ENCODE measurements around the gene ACADVL. TPM values are rescaled to one million over a fixed set of nuclear protein-coding genes. Genes with fewer than 3 reads are reported as not detected.

Gene ACADVL
- polyA plus RNA-seq, 1 experiment, result 217 TPM

- H3K4me3 ChIP-seq (ENCODE audit: low read depth, low read length), result no peak overlapping the region
- DNase-seq (ENCODE audit: low read depth, low spot score), result no peak
- TF ChIP-seq CTCF (IDR thresholded peaks at IDR 0.05; ENCODE audit: low read depth, low read length), result no peak
- H3K27ac ChIP-seq (ENCODE audit: low read depth, low read length), result no peak overlapping the region
- ChIA-PET POLR2A (interaction anchor here (0.7 kb wide), 1 partner anchor 17 kb away, joined by 3 read pairs; the partner anchor contains the start of gene PHF23), CTCF (no interaction called here)
- H3K27me3 ChIP-seq (ENCODE audit: control insufficient read depth, insufficient read depth, low read length), result no peaks in the 10 kb centered on the region
- H3K9me3 ChIP-seq (ENCODE audit: control insufficient read depth, insufficient read depth, low read length), result no peaks in the 10 kb centered on the region; the same call in 1 of the 2 replicates
These were observed 3.2 kb downstream of the ACADVL start for GRCh38 chr17:7222972-7223292.

- no peak for TF ChIP-seq CTCF (IDR thresholded peaks at IDR 0.05; ENCODE audit: low read depth, low read length)
- CTCF ChIA-PET, result no interaction called here
- H3K4me3 ChIP-seq (ENCODE audit: low read depth, low read length), result no peak overlapping the region
- H3K27ac ChIP-seq (ENCODE audit: low read depth, low read length), result no peak overlapping the region
- POLR2A ChIA-PET, result no interaction called here
- H3K27me3 ChIP-seq (ENCODE audit: control insufficient read depth, insufficient read depth, low read length), result no peaks in the 10 kb centered on the region
- no peak for DNase-seq (ENCODE audit: low read depth, low spot score)
- H3K9me3 ChIP-seq (ENCODE audit: control insufficient read depth, insufficient read depth, low read length), result no peaks in the 10 kb centered on the region; the same call in 1 of the 2 replicates
These were observed 3.6 kb downstream of the ACADVL start for GRCh38 chr17:7223375-7223774.

DNA sequence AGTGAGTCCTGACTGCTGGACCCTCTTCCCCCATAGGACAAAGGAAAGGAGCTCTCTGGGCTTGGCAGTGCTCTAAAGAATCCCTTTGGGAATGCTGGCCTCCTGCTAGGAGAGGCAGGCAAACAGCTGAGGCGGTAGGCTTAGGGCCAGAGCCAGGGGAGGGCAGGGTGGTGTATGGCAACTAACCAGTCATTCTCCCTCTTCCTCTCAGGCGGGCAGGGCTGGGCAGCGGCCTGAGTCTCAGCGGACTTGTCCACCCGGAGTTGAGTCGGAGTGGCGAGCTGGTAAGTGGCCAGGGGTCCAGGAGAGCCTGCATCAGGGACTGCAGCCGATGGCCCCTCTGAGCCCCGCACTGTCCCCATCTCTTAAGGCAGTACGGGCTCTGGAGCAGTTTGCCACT, 4.4 kb downstream of the ACADVL start:
- CTCF ChIA-PET, result no interaction called here
- H3K27me3 ChIP-seq (ENCODE audit: control insufficient read depth, insufficient read depth, low read length), result no peaks in the 10 kb centered on the region
- DNase-seq (ENCODE audit: low read depth, low spot score), result no peak
- no peaks in the 10 kb centered on the region; the same call in 1 of the 2 replicates for H3K9me3 ChIP-seq (ENCODE audit: control insufficient read depth, insufficient read depth, low read length)
- POLR2A ChIA-PET, result interaction anchor here (1.7 kb wide), 1 partner anchor 18 kb away, joined by 5 read pairs; the partner anchor contains the start of gene GABARAP
- no peak for TF ChIP-seq CTCF (IDR thresholded peaks at IDR 0.05; ENCODE audit: low read depth, low read length)
- H3K27ac ChIP-seq (ENCODE audit: low read depth, low read length), result no peak overlapping the region
- no peak overlapping the region for H3K4me3 ChIP-seq (ENCODE audit: low read depth, low read length)

- ChIA-PET POLR2A (interaction anchor here (1.7 kb wide), 1 partner anchor 17 kb away, joined by 5 read pairs; the partner anchor contains the start of gene GABARAP), CTCF (no interaction called here)
- Histone ChIP-seq H3K27ac (ENCODE audit: low read depth, low read length) (no peak overlapping the region), H3K4me3 (ENCODE audit: low read depth, low read length) (no peak overlapping the region), H3K9me3 (ENCODE audit: control insufficient read depth, insufficient read depth, low read length) (no peaks in the 10 kb centered on the region; the same call in 1 of the 2 replicates), H3K27me3 (ENCODE audit: control insufficient read depth, insufficient read depth, low read length) (no peaks in the 10 kb centered on the region)
- no peak for DNase-seq (ENCODE audit: low read depth, low spot score)
- TF ChIP-seq CTCF (IDR thresholded peaks at IDR 0.05; ENCODE audit: low read depth, low read length), result no peak
These were observed 4.9 kb downstream of the ACADVL start for GRCh38 chr17:7224661-7225111.

DNA sequence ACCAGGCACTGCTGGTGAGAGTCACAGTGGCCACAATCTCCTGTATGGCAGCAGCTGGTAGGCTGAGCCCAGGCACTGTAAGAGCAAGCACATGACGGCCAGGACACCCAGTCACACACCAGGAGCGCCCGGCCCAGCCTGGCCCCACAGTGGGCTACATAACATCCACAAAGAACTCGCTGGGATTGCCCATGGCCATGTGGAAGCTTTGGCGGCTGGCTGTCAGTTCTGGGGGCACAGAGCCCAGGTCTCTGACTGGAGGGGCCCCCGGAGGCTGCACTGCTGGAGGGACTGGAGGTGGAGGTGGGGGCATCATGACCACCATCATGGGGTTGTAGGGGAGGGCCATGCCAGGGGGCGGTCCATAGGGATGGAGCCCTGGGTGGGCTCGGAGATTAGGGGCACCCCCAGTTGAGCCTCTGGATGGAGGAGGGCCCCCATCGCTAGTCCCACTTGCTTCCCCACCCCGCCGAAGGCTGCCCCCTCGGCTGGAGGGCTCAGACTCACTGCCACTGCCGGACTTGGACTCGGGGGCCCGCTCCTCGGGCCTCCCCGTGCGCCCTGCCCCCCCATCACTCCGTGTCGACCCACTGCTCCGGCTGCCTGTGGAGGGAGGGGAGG, 6.1 kb downstream of the ACADVL start:
- no peaks in the 10 kb centered on the region; the same call in 1 of the 2 replicates for H3K9me3 ChIP-seq (ENCODE audit: control insufficient read depth, insufficient read depth, low read length)
- no peak overlapping the region for H3K4me3 ChIP-seq (ENCODE audit: low read depth, low read length)
- ChIA-PET POLR2A (interaction anchor here (0.8 to 1.7 kb wide), 2 partner anchors 9 to 16 kb away, joined by 3 to 5 read pairs; partner anchors contain the start of genes DVL2 and GABARAP), CTCF (no interaction called here)
- no peak for DNase-seq (ENCODE audit: low read depth, low spot score)
- no peaks in the 10 kb centered on the region for H3K27me3 ChIP-seq (ENCODE audit: control insufficient read depth, insufficient read depth, low read length)
- no peak for TF ChIP-seq CTCF (IDR thresholded peaks at IDR 0.05; ENCODE audit: low read depth, low read length)
- no peak overlapping the region for H3K27ac ChIP-seq (ENCODE audit: low read depth, low read length)

Data from AG04450 (cell line).